ENCODE measurements around the gene INTS11.

DNA sequence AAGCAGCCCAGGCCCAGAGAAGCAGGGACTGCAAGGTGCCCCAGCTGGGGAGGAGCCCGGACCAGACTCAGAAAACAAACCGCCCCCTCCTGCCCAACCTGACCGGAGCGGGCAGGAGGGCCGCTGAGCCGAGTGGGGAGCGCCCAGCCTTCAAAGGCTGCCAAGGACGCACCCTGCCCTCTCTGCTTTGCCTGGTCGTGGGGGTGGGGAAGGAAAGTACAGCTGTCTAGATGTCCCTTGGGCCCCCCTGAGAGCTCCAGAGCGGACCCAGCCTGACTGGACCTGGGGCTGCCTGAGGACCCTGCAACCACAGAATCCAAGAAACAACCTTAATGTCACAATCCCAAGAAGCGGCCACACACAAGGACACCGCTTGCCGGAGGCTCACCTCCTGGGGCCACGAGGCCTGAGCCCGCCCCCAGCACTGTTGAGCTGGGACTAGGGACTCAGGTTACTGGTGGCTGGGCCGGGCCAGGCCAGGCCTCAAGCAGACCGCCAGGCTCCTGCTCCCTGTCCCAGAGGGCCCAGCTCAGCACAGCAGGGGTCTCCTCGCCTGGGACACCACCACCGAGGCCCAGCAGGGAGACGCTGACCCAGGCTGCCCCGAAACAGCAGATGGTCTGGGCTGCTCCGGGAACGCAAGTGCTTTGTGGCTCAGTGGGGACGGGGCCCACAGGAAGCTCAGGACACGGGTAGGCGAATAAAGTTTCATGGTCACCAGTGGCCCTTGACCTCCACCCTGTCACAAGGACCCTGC lies 23.4 kb upstream of the INTS11 start:
- TF ChIP-seq, protein P1, sequence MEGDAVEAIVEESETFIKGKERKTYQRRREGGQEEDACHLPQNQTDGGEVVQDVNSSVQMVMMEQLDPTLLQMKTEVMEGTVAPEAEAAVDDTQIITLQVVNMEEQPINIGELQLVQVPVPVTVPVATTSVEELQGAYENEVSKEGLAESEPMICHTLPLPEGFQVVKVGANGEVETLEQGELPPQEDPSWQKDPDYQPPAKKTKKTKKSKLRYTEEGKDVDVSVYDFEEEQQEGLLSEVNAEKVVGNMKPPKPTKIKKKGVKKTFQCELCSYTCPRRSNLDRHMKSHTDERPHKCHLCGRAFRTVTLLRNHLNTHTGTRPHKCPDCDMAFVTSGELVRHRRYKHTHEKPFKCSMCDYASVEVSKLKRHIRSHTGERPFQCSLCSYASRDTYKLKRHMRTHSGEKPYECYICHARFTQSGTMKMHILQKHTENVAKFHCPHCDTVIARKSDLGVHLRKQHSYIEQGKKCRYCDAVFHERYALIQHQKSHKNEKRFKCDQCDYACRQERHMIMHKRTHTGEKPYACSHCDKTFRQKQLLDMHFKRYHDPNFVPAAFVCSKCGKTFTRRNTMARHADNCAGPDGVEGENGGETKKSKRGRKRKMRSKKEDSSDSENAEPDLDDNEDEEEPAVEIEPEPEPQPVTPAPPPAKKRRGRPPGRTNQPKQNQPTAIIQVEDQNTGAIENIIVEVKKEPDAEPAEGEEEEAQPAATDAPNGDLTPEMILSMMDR (IDR thresholded peaks at IDR 0.05; ENCODE audit: low read length) = no peak
- TF ChIP-seq EZH2 (IDR thresholded peaks at IDR 0.05; ENCODE audit: borderline replicate concordance, low read length) = no peak

Data from OCI-LY1 (cell line).